Measurements from ENCODE around the gene KLHL2. TPM values are rescaled to one million over a fixed set of nuclear protein-coding genes. Genes with fewer than 3 reads are reported as not detected.

Gene KLHL2
- total RNA-seq, 4 donors from 2014 or later: 23.5 to 35.3 (median 27.2) TPM

DNA sequence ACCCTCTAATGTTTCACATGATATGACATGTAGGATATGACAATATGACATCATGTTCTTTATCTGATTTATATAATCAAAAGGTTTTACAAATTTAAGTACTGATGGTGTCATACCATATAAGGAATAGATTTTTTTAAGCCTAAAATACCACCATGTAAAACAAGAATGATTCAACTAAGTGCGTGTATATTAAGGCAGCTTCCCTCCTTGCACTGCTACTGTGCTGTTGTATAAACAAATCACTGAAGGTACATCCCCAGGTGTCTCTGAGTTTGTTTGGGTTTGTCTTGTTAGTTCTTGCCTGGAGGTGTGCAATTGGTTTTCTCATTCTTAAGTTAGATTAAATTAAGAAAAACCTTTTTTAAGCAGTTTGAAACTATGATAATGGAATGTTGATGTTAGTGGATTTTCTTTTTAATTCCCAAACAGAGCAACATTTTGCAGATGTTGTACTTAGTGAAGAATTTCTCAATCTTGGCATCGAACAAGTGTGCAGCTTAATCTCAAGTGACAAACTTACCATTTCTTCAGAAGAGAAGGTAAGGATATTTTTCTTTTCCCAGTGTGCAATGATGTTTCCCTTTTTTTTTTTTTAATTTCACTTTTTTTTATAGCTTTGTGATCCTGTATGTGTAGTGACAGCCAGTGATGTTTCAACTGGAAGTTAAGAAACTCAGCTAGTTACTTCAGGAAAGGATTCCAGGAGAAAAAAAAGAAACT, 86.7 kb downstream of the KLHL2 start:
- WGBS: 68% methylated on average over 2 of the region's 2 CpGs
- no peaks in the 10 kb centered on the region for H3K27me3 ChIP-seq
- no peak overlapping the region for H3K4me3 ChIP-seq
- H3K27ac ChIP-seq (replicated peaks in 1 of 4): no peak overlapping the region
- intact Hi-C loops (cut with DNase I): no loop called here
- peaks cover 4 to 23% (median 13%) of the 10 kb centered on the region in 4 donors for H3K36me3 ChIP-seq
- DNase-seq (ENCODE audit: extremely low spot score): no peak
- peaks cover 0 to 10% (median 4%) of the 10 kb centered on the region in 4 donors for H3K4me1 ChIP-seq
- TF ChIP-seq, protein P1, sequence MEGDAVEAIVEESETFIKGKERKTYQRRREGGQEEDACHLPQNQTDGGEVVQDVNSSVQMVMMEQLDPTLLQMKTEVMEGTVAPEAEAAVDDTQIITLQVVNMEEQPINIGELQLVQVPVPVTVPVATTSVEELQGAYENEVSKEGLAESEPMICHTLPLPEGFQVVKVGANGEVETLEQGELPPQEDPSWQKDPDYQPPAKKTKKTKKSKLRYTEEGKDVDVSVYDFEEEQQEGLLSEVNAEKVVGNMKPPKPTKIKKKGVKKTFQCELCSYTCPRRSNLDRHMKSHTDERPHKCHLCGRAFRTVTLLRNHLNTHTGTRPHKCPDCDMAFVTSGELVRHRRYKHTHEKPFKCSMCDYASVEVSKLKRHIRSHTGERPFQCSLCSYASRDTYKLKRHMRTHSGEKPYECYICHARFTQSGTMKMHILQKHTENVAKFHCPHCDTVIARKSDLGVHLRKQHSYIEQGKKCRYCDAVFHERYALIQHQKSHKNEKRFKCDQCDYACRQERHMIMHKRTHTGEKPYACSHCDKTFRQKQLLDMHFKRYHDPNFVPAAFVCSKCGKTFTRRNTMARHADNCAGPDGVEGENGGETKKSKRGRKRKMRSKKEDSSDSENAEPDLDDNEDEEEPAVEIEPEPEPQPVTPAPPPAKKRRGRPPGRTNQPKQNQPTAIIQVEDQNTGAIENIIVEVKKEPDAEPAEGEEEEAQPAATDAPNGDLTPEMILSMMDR (IDR thresholded peaks at IDR 0.05): no peak
- TF ChIP-seq POLR2A (IDR thresholded peaks at IDR 0.05; ENCODE audit: low read depth) (no peak), POLR2AphosphoS5 (IDR thresholded peaks at IDR 0.05) (no peak), EP300 (IDR thresholded peaks at IDR 0.05) (no peak)
- no peaks in the 10 kb centered on the region for H3K9me3 ChIP-seq

- no peak overlapping the region for H3K4me3 ChIP-seq
- intact Hi-C loops (cut with DNase I): no loop called here
- TF ChIP-seq, protein P1 (IDR thresholded peaks at IDR 0.05): no peak
- TF ChIP-seq EP300 (IDR thresholded peaks at IDR 0.05) (no peak), POLR2A (IDR thresholded peaks at IDR 0.05; ENCODE audit: low read depth) (no peak), POLR2AphosphoS5 (IDR thresholded peaks at IDR 0.05) (no peak)
- no peaks in the 10 kb centered on the region for H3K9me3 ChIP-seq
- no peaks in the 10 kb centered on the region for H3K27me3 ChIP-seq
- no peak overlapping the region for H3K27ac ChIP-seq (replicated peaks in 1 of 4)
- 62% methylated on average over 5 of the region's 5 CpGs for WGBS
- peaks cover 4 to 23% (median 13%) of the 10 kb centered on the region in 4 donors for H3K36me3 ChIP-seq
- peaks cover 0 to 10% (median 4%) of the 10 kb centered on the region in 4 donors for H3K4me1 ChIP-seq
- DNase-seq (ENCODE audit: extremely low spot score): no peak
Measured at GRCh38 chr4:165294907-165295306, 87.5 kb downstream of the KLHL2 start.

DNA sequence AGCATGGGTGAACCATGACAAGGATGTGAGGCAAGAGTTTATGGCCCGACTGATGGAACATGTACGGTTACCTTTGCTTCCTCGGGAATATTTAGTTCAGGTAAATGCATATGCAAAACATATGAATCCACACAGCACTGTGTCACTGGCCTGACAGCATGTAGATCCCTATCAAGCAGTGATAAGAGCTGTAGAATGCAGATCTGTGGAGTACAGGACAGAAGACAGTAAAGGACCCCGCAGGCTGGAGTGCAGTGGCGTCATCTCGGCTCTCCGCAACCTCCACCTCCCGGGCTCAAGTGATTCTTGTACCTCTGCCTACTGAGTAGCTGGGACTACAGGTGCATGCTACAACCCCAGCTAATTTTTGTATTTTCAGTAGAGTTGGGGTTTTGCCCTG, 90.3 kb downstream of the KLHL2 start:
- H3K4me1 ChIP-seq: peaks cover 0 to 25% (median 18%) of the 10 kb centered on the region in 4 donors
- H3K27me3 ChIP-seq: no peaks in the 10 kb centered on the region
- intact Hi-C loops (cut with DNase I): no loop called here
- peaks cover 4 to 23% (median 13%) of the 10 kb centered on the region in 4 donors for H3K36me3 ChIP-seq
- 99% methylated on average over 5 of the region's 8 CpGs for WGBS
- no peaks in the 10 kb centered on the region for H3K9me3 ChIP-seq
- H3K4me3 ChIP-seq: no peak overlapping the region
- H3K27ac ChIP-seq (replicated peaks in 1 of 4): no peak overlapping the region
- no peak for DNase-seq (ENCODE audit: extremely low spot score)
- TF ChIP-seq, protein P1 (IDR thresholded peaks at IDR 0.05): no peak
- TF ChIP-seq EP300 (IDR thresholded peaks at IDR 0.05) (no peak), POLR2AphosphoS5 (IDR thresholded peaks at IDR 0.05) (no peak), POLR2A (IDR thresholded peaks at IDR 0.05; ENCODE audit: low read depth) (no peak)

- 90% methylated on average over 5 of the region's 5 CpGs for WGBS
- no peak overlapping the region for H3K27ac ChIP-seq (replicated peaks in 1 of 4)
- no peak for DNase-seq (ENCODE audit: extremely low spot score)
- H3K36me3 ChIP-seq: peaks cover 4 to 23% (median 13%) of the 10 kb centered on the region in 4 donors
- no peak for TF ChIP-seq POLR2A (IDR thresholded peaks at IDR 0.05; ENCODE audit: low read depth)
- TF ChIP-seq, protein P1 (IDR thresholded peaks at IDR 0.05): no peak
- TF ChIP-seq POLR2AphosphoS5 (IDR thresholded peaks at IDR 0.05): no peak
- TF ChIP-seq EP300 (IDR thresholded peaks at IDR 0.05): no peak
- no peak overlapping the region for H3K4me3 ChIP-seq
- peaks cover 0 to 18% (median 16%) of the 10 kb centered on the region in 4 donors for H3K4me1 ChIP-seq
- no peaks in the 10 kb centered on the region for H3K9me3 ChIP-seq
- no peaks in the 10 kb centered on the region for H3K27me3 ChIP-seq
- intact Hi-C loops (cut with DNase I): no loop called here
Measured at GRCh38 chr4:165299399-165300060, 92.2 kb downstream of the KLHL2 start.
